Activated naive CD4-positive, alpha-beta T cell treated with anti-CD3 and anti-CD28 coated beads, Interleukin-2, amount 10 ng/mL, durations not matched to agents 7 days and 5 days (primary cell): ENCODE measurements around the gene STRC.
"Not testable (repeated sequence)": the region's sequence is repeated elsewhere in the genome, so short reads cannot be mapped to it uniquely, and the experiment has no call there.

Source experiments
- CTCF ChIA-PET: fragments of 350-600 bp; sonication (Branson Sonifier 250); formaldehyde crosslinking; loops from one replicate; lab custom pipeline; 2021; ENCODE audit warnings: antibody characterized with exemption; lab: Charles Lee
- DNase-seq: peaks from one replicate; pipeline ENCODE4 v3.0.0-alpha.2; 2020
- H3K27ac Mint-ChIP-seq: one replicate; pipeline ENCODE4 v1.8.0; 2021; ENCODE audit warnings: mild to moderate bottlenecking, moderate library complexity, mixed read lengths
- H3K27me3 Mint-ChIP-seq: one replicate; pipeline ENCODE4 v1.8.0; 2021; ENCODE audit warnings: mild to moderate bottlenecking, mixed read lengths
- H3K36me3 Mint-ChIP-seq: one replicate; pipeline ENCODE4 v1.8.0; 2021; ENCODE audit warnings: mixed read lengths
- H3K4me1 Mint-ChIP-seq: one replicate; pipeline ENCODE4 v1.8.0; 2021; ENCODE audit warnings: mixed read lengths
- H3K4me3 Mint-ChIP-seq: one replicate; pipeline ENCODE4 v1.8.0; 2021; ENCODE audit warnings: mild to moderate bottlenecking, moderate library complexity, mixed read lengths
- H3K9me3 Mint-ChIP-seq: one replicate; pipeline ENCODE4 v1.8.0; 2021; ENCODE audit warnings: mixed read lengths

Gene STRC

DNA sequence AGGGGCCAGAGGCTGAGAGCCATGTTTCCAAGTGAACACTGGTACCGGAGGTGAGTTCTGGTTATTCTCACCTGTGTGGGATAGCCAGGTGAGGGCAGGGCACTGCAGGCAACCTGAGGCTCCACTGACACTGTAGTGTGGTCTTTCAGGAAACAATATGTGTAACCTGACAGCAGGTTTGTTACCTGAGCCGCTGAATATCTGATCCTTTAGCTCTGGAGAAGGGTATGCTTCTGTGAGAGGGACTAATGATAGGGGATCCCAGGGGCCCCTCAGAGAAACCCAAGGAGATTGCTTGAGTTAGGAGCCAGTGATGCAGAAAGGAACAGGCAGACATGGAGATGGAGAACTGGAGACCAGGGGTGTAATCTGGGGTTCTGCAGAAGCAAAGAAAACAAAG is at the start of gene STRC:
Gene STRC (minus strand): TSS at position 101 of the 400 bp plus-strand sequence. CDS start 78 bp downstream, at position 23.
- H3K27ac Mint-ChIP-seq, H3K9me3 Mint-ChIP-seq: not testable (repeated sequence)

GRCh38 chr15:43666177-43666576 is 47.6 kb upstream of the STRC start:
- CTCF ChIA-PET, H3K27me3 Mint-ChIP-seq, H3K27ac Mint-ChIP-seq, H3K36me3 Mint-ChIP-seq, H3K9me3 Mint-ChIP-seq, DNase-seq, H3K4me1 Mint-ChIP-seq, H3K4me3 Mint-ChIP-seq: not testable (repeated sequence)

More for the DNA sequence above, at the start of gene STRC:
- DNase-seq, H3K4me3 Mint-ChIP-seq, H3K4me1 Mint-ChIP-seq, H3K36me3 Mint-ChIP-seq, CTCF ChIA-PET: not testable (repeated sequence)
- H3K27me3 Mint-ChIP-seq = peaks cover 11% of the 10 kb centered on the region

DNA sequence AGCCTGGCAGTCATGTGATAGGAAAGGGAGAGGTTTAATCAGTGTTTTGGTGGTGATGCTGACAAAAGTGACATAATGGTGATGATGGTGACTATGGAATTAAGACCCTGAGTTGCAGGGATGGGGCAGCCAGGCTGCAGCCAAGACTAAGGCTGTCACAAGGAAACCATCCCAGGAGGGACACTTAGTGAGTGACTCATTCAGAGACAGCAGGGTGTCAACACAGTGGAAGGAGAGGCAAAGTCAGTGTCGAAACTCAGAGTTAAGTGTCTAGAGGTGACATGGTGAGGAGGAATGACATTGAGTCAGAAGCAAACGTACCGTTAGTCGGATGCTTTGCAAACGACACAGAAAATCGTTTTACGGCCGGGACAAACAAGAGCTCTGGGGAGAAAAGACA is 44.7 kb upstream of the STRC start:
- H3K36me3 Mint-ChIP-seq, DNase-seq, CTCF ChIA-PET, H3K4me3 Mint-ChIP-seq, H3K27ac Mint-ChIP-seq, H3K27me3 Mint-ChIP-seq, H3K9me3 Mint-ChIP-seq, H3K4me1 Mint-ChIP-seq: not testable (repeated sequence)

DNA sequence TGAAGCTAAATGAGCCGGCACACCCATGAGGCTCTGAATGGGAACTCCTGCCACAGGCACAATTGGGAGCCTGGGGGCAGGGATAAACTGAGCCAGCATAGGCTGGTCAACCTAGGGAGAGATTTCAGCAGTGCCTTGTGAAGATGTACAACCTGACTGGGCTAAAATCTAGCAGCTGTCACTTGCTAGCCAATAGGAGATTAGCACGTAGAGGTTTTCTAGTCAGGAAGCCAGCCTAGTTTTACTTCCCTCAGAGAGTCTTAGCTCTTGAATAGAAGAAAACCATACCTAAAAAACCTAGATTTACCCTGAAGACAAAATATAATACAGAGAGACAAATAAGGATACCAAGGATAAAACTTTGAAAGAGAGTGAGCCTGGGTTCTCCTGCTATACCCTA is 43.7 kb upstream of the STRC start:
- H3K27ac Mint-ChIP-seq, H3K9me3 Mint-ChIP-seq, DNase-seq, H3K4me1 Mint-ChIP-seq, CTCF ChIA-PET, H3K36me3 Mint-ChIP-seq, H3K4me3 Mint-ChIP-seq, H3K27me3 Mint-ChIP-seq: not testable (repeated sequence)

GRCh38 chr15:43659727-43660126 is 41.1 kb upstream of the STRC start:
- H3K4me3 Mint-ChIP-seq, DNase-seq, H3K4me1 Mint-ChIP-seq, CTCF ChIA-PET, H3K36me3 Mint-ChIP-seq, H3K9me3 Mint-ChIP-seq, H3K27me3 Mint-ChIP-seq, H3K27ac Mint-ChIP-seq: not testable (repeated sequence)

DNA sequence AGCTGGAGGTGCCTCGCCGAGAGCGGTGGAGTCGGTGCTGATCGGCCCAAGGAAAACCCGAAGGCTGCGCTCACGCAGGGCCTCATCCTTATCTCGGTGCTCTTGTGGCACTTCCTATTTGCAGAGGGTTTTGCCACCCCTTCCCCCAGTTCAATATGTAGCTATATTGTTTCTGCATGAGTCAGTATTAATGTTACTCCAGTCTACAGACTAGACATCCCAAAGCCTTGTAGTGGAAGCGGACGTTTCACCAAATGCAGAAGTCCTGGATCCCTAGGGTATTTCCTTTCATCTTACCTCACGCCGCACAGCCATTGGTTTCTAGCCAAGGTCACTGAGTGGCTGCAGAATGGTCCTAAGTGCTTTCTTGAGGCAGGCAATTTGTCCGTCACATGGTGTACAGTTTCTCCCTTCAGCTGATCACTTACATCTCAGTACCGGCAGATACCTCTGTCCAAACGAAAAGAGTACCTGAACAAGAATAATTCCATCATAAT is 30.9 kb upstream of the STRC start:
- H3K4me1 Mint-ChIP-seq, H3K9me3 Mint-ChIP-seq, H3K27ac Mint-ChIP-seq, H3K4me3 Mint-ChIP-seq, H3K36me3 Mint-ChIP-seq, H3K27me3 Mint-ChIP-seq, CTCF ChIA-PET, DNase-seq: not testable (repeated sequence)

- Mint-ChIP-seq H3K4me1 (no peaks in the 10 kb centered on the region), H3K27me3 (no peaks in the 10 kb centered on the region), H3K36me3 (peaks cover 6% of the 10 kb centered on the region), H3K9me3 (no peaks in the 10 kb centered on the region), H3K27ac (no peak within 1 kb of the TSS), H3K4me3 (no peak within 1 kb of the TSS)
- DNase-seq = no peak
- CTCF ChIA-PET = no interaction called here
Measured at GRCh38 chr15:43648649-43649429, 30.2 kb upstream of the STRC start, which contains the start of gene CATSPER2. TSS of gene CATSPER2 (minus strand) at chr15:43648844. CDS start at chr15:43648061, 783 bp downstream.

DNA sequence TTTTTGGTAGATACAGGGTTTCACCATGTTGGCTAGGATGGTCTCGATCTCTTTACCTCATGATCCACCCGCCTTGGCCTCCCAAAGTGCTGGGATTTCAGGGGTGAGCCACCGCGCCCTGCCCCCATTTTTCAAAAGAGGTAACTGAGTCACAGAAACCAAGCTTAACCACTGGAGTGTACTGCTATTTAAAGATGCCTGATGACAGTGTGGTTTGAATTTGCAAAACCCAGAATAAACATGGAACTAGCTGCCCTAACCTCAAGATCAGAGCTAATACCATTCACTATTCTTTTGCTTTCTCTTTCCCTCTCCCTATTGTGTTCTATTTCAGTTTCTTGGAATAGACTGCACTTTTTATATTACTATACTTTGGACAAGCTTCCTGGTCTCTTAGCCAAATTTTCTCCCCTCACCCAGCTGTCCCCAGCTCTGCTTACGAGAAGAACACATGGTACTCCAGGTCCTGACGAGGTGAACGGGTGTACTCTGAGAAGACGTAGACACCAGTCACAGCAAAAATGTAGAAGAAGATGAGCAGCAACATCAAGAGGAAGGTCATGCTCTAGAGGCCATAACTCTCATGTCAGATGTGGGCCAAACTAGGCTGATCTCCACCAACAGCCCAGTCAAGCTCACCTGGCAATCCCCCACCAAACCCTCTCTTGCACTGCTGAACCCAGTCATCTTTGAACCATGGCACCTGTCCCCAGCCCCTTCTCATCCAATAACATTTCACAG is 20.0 kb upstream of the STRC start:
- H3K27ac Mint-ChIP-seq, CTCF ChIA-PET, H3K4me3 Mint-ChIP-seq, H3K4me1 Mint-ChIP-seq, DNase-seq, H3K27me3 Mint-ChIP-seq, H3K9me3 Mint-ChIP-seq, H3K36me3 Mint-ChIP-seq: not testable (repeated sequence)

DNA sequence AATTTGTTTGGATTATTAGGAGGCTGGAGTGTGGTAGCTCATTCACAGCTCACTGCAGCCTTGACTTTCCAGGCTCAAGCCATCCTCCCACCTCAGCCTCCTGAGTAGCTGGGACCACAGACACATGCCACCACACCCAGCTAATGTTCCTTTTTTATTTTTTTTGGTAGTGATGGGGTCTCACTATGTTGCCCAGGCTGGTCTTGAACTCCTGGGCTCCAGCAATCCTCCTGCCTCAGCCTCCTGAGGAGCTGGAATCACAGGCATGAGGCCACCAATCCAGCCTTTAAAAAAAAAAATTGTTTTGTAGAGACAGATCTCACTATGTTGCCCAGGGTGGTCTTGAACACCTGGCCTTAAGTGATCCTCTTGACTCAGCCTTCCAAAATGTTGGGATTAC is 8.3 kb upstream of the STRC start:
- CTCF ChIA-PET, H3K27ac Mint-ChIP-seq, H3K9me3 Mint-ChIP-seq, H3K4me3 Mint-ChIP-seq, H3K36me3 Mint-ChIP-seq, H3K4me1 Mint-ChIP-seq, DNase-seq: not testable (repeated sequence)
- peaks cover 13% of the 10 kb centered on the region for H3K27me3 Mint-ChIP-seq

DNA sequence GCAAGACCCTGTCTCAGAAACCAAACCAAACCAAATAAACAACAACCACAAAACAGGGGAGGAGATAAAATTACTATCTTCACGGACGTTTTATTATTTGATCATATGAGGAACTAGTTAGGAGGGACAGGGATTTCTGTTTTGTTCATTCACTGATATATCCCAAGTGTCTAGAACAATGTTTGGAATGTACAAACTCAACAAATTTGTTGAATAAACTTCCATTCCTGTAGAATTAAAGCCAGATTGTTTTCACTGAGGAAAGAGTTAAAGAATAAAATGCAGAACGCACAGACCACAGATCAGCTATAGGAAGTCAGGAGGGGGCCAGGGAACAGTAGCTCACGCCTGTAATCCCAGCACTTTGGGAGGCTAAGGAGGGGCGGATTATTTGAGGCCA is 6.5 kb upstream of the STRC start:
- CTCF ChIA-PET = no interaction called here
- peaks cover 19% of the 10 kb centered on the region for H3K27me3 Mint-ChIP-seq
- no peaks in the 10 kb centered on the region for H3K4me1 Mint-ChIP-seq
- H3K4me3 Mint-ChIP-seq = no peak overlapping the region
- DNase-seq = no peak
- no peaks in the 10 kb centered on the region for H3K9me3 Mint-ChIP-seq
- no peak overlapping the region for H3K27ac Mint-ChIP-seq
- H3K36me3 Mint-ChIP-seq = no peaks in the 10 kb centered on the region

GRCh38 chr15:43622068-43622799 is 3.6 kb upstream of the STRC start:
- H3K27ac Mint-ChIP-seq, H3K36me3 Mint-ChIP-seq: not testable (repeated sequence)
- peaks cover 24% of the 10 kb centered on the region for H3K27me3 Mint-ChIP-seq

GRCh38 chr15:43617750-43618149 is 850 bp downstream of the STRC start:
- H3K4me1 Mint-ChIP-seq, CTCF ChIA-PET, DNase-seq, H3K36me3 Mint-ChIP-seq, H3K9me3 Mint-ChIP-seq, H3K27ac Mint-ChIP-seq, H3K4me3 Mint-ChIP-seq: not testable (repeated sequence)
- peaks cover 11% of the 10 kb centered on the region for H3K27me3 Mint-ChIP-seq

More at GRCh38 chr15:43622068-43622799, 3.6 kb upstream of the STRC start:
- CTCF ChIA-PET, H3K4me3 Mint-ChIP-seq, DNase-seq, H3K4me1 Mint-ChIP-seq, H3K9me3 Mint-ChIP-seq: not testable (repeated sequence)

- peaks cover 29% of the 10 kb centered on the region for H3K27me3 Mint-ChIP-seq
- H3K27ac Mint-ChIP-seq, DNase-seq, H3K4me3 Mint-ChIP-seq, H3K36me3 Mint-ChIP-seq, H3K4me1 Mint-ChIP-seq, H3K9me3 Mint-ChIP-seq: not testable (repeated sequence)
- CTCF ChIA-PET = interaction anchor here (0.7 kb wide), 1 partner anchor 162 kb away, joined by 3 read pairs; no protein-coding TSS in a partner anchor
Measured at GRCh38 chr15:43602233-43602632, 16.4 kb downstream of the STRC start.

- DNase-seq, CTCF ChIA-PET, H3K27ac Mint-ChIP-seq, H3K36me3 Mint-ChIP-seq, H3K4me3 Mint-ChIP-seq, H3K9me3 Mint-ChIP-seq, H3K4me1 Mint-ChIP-seq: not testable (repeated sequence)
- H3K27me3 Mint-ChIP-seq = peaks cover 32% of the 10 kb centered on the region
Measured at GRCh38 chr15:43600200-43600599, 18.4 kb downstream of the STRC start.
